ENCODE measurements around the gene CD160.

DNA sequence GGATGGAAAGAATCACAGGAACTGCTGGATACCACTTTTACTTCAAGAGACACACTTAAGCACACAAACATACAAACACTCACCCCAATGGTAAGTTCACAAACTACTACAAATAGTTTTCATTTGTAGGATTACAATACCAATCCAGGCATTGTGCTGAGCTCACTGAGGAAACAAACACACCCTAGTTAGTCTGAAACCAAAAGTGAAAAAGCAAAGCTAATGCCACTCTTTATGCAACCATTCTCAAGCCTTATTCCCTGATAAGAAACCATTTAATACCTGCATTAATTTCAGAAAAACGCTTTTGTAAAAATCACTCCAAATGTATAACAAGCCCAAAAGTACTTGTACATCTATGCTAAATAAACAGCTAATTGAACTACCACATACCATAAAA, 66.2 kb downstream of the CD160 start:
- TF ChIP-seq REST (IDR thresholded peaks at IDR 0.05; ENCODE audit: low read depth) (no peak), CREB1 (IDR thresholded peaks at IDR 0.05; ENCODE audit: low read depth) (no peak), RAD21 (IDR thresholded peaks at IDR 0.05; ENCODE audit: low read depth) (no peak), EP300 (IDR thresholded peaks at IDR 0.05; ENCODE audit: borderline replicate concordance) (no peak), CEBPB (IDR thresholded peaks at IDR 0.05) (no peak), TAF1 (IDR thresholded peaks at IDR 0.05; ENCODE audit: low read depth) (no peak), ZBTB7A (IDR thresholded peaks at IDR 0.05; ENCODE audit: low read depth) (no peak), NFIC (IDR thresholded peaks at IDR 0.05) (no peak)
- TF ChIP-seq, protein P1, sequence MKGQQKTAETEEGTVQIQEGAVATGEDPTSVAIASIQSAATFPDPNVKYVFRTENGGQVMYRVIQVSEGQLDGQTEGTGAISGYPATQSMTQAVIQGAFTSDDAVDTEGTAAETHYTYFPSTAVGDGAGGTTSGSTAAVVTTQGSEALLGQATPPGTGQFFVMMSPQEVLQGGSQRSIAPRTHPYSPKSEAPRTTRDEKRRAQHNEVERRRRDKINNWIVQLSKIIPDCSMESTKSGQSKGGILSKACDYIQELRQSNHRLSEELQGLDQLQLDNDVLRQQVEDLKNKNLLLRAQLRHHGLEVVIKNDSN (IDR thresholded peaks at IDR 0.05), result no peak
- TF ChIP-seq, protein P2, sequence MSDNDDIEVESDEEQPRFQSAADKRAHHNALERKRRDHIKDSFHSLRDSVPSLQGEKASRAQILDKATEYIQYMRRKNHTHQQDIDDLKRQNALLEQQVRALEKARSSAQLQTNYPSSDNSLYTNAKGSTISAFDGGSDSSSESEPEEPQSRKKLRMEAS (IDR thresholded peaks at IDR 0.05), result no peak

All from Ishikawa (cell line).